ENCODE measurements around the gene ADH5. TPM values are rescaled to one million over a fixed set of nuclear protein-coding genes. Genes with fewer than 3 reads are reported as not detected.

ADH5 gene
- total RNA-seq, 4 donors from 2014 or later = 126 to 227 (median 161) TPM

DNA sequence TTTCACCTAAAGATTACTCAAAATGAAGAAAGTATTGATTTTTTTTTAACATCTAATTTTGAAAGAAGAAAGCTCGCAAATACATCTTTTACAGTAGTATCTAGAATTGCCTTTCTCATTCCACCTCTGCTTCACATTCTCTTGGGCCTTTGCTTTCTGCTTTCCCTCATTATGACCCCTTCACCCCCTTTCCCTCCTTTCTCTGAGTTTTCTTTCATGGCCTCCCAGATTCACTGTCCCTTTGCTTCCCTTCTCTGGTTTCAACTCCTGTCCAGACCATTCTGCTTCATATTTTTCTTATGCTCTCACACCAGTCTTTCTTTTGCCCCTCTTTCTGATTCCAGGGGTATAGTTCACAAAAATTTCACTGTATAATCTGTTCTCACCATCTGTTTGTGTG is 29.0 kb downstream of the ADH5 start:
- DNase-seq (ENCODE audit: low spot score) (no peak), ATAC-seq (ENCODE audit: low FRiP score) (no peak)
- TF ChIP-seq, protein P1, sequence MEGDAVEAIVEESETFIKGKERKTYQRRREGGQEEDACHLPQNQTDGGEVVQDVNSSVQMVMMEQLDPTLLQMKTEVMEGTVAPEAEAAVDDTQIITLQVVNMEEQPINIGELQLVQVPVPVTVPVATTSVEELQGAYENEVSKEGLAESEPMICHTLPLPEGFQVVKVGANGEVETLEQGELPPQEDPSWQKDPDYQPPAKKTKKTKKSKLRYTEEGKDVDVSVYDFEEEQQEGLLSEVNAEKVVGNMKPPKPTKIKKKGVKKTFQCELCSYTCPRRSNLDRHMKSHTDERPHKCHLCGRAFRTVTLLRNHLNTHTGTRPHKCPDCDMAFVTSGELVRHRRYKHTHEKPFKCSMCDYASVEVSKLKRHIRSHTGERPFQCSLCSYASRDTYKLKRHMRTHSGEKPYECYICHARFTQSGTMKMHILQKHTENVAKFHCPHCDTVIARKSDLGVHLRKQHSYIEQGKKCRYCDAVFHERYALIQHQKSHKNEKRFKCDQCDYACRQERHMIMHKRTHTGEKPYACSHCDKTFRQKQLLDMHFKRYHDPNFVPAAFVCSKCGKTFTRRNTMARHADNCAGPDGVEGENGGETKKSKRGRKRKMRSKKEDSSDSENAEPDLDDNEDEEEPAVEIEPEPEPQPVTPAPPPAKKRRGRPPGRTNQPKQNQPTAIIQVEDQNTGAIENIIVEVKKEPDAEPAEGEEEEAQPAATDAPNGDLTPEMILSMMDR (IDR thresholded peaks at IDR 0.05) = no peak

DNA sequence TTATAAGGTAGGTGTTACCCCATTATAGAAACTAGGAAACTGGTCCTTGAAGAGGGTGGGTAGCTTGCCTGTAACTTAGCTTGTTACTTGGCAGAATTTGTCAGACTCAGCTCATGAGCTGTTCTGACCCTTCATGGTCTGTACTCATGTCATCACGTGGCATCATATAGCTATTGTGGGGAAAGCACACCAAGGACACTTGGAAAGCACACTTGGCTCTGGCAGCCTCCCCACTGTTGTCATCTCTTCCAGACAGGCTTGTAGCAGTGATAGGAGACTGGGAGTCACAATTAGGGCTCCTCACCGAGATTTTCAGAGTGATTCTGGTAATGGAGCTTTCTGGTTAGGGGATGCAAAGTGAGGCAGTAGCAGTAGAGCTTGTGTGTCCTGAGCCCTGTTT is 30.4 kb downstream of the ADH5 start:
- ATAC-seq (ENCODE audit: low FRiP score) (no peak), DNase-seq (ENCODE audit: low spot score) (no peak)
- TF ChIP-seq, protein P1 (IDR thresholded peaks at IDR 0.05) = no peak

DNA sequence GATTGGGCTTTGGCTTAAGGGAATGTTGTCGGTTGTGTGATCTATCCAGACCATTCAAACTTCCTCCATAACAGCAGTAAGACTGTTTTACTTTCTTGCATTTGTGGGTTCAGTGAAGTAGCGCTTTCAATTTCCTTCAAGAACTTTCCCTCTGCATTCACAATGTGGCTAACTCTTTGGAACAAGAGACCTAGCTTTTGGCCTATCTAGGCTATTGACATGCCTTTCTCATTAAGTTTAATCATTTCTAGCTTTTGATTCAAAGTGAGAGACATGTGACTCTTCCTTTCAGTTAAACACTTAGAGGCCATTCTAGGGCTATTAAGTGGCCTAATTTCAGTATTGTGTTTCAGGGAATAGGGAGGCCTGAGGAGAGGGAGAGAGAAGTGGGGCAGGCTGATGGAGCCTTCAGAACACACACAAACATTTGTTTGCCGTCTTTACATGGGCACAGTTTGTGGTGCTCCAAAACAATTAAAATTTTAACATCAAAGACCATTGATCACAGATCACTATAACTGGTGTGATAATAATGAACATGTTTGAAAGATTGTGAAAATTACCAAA is 34.1 kb downstream of the ADH5 start:
- no peak for DNase-seq (ENCODE audit: low spot score)
- TF ChIP-seq, protein P1 (IDR thresholded peaks at IDR 0.05) = no peak
- ATAC-seq (ENCODE audit: low FRiP score) = no peak

DNA sequence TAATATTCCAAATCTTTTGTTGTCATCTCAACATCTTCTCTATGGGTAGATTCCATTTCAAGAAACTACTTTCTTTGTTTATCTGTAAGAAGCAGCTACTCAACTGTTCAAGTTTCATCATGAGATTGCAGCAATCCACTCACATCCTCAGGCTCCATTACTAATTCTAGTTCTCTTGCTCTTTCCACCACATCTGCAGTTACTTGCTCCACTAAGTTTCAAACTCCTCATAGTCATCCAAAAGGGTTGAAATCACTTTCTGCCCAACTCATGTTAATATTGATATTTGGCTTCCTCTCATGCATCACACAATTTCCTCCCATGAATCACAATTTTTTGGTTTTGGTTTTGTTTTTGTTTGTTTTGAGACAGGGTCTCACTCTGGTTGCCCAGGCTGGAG is 35.7 kb downstream of the ADH5 start:
- TF ChIP-seq, protein P1 (IDR thresholded peaks at IDR 0.05) = no peak
- DNase-seq (ENCODE audit: low spot score) (no peak), ATAC-seq (ENCODE audit: low FRiP score) (no peak)

DNA sequence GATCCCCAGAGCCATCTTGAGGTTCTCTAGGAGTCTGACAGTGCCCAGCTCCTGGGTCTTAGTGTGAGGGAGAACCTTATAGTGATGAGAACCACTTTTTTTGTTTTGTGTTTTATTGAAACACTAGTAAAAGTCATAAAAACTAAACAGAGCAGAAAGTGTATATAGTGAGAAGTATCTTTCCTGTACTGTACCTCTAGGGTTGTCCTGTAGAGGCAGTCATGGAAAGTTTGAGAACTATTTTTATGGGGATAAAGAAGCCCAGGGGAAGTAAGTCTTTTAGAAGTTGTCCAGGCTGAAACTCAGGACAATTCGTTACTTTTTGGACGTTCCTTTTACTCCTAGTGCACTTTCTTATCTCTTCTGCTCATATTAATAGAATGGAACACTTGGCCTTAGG is 40.9 kb downstream of the ADH5 start:
- DNase-seq (ENCODE audit: low spot score) (no peak), ATAC-seq (ENCODE audit: low FRiP score) (no peak)
- TF ChIP-seq, protein P1 (IDR thresholded peaks at IDR 0.05) = no peak

DNA sequence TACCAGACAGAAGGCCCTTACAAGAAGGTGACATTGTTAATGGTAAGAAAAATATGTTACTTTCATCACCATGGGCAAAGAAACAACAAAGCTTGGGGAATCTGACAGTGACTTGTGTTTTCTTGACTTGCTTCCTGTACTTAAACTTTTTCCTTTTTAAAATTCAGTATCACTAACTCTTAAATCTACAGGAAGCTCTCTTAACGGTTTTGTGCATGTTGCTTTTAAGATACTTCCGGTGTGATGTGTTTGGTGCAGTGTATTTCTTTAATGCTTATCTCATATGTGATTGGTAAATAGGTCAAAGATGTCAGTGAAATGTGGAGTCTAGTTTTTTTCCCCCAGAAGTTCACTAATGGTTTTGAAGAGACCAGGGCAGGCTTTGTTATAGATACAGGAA is 45.2 kb downstream of the ADH5 start:
- TF ChIP-seq, protein P1 (IDR thresholded peaks at IDR 0.05) = no peak
- no peak for DNase-seq (ENCODE audit: low spot score)
- ATAC-seq (ENCODE audit: low FRiP score) = no peak

DNA sequence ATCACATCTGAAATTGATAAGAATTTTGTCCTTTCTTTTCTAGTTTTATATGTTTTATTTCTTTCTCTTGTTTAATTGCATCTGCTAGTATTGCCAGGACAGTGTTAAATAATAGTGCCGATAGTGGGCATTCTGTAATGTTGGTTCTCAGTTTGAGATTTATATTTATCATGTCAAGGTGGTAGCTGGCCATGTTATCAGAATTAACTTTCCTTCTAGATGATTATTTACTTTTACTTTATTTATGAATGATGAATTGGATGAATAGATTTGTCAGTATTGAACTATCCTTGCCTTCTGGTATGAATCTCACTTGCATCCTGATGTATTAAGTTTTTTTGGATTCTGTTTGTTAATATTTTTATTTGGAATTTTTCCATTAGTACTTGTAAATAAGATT is 50.4 kb downstream of the ADH5 start:
- TF ChIP-seq, protein P1 (IDR thresholded peaks at IDR 0.05) = no peak
- no peak for ATAC-seq (ENCODE audit: low FRiP score)
- DNase-seq (ENCODE audit: low spot score) = no peak

Data from omental fat pad (tissue), 4 donors.